Measurements from ENCODE around the gene FOXK1. TPM values are rescaled to one million over a fixed set of nuclear protein-coding genes. Genes with fewer than 3 reads are reported as not detected.

Gene FOXK1
- total and polyA plus RNA-seq, 2 donors (not counting 1 experiment from before 2014, with no cell fraction given) = 5.2 to 26.9 TPM

DNA sequence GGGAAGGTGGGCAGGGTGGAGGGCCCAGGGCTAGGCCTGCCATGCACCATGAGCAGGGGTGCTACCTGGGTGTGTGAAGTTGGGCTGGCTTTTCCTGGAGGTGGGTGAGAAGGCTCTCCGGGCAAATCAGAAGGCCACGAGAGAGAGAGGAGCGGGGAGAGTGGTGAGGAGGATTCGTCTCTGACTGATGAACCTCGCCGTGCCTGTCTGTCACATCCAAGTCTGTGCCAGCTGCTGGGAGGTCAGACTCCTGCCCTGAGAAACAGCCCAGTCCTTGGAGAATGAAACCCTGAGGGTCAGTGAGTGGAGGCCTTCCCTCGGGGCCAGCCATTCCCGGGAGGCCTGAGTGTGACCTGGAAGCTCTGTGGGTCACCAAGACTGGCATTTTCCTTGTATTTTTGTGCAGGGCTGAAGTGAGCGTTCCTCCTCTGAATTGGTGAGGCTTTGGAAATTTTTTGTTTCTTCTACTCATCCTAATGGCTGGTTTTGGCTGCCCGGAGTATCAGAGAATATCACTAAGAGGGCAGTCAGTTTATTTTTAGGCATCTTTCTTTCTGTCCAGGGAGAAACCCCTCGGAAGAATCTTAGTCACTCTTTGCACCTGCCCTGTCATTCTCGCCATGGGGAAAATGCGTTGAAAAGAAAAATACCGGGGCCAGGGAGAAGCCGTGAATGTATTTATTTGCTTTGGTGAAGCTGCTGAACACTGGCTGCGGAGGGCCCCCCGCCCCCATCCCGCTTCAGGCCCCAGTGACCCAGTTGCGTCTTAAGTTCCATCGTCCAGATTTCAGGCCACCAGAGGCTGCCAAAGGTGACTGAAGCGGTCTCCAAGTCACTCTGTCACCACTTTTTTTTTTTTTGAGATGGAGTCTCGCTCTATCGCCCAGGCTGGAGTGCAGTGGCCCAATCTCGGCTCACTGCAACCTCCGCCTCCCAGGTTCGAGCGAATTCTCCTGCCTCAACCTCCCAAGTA is 86.8 kb downstream of the FOXK1 start:
- Histone ChIP-seq H3K4me1 (ENCODE audit: control insufficient read depth, extremely low read depth, insufficient read depth, low read length) (no peaks in the 10 kb centered on the region), H4K20me1 (ENCODE audit: control insufficient read depth, extremely low read depth, insufficient read depth, low read length) (no peaks in the 10 kb centered on the region), H3K4me2 (ENCODE audit: extremely low read depth, insufficient read depth, low read length) (no peak overlapping the region), H3K36me3 (ENCODE audit: control insufficient read depth, insufficient read depth, low read length) (peaks cover 16% of the 10 kb centered on the region), H3K79me2 (ENCODE audit: control insufficient read depth, insufficient read depth, low read length) (no peaks in the 10 kb centered on the region), H3K27me3 (ENCODE audit: control insufficient read depth, insufficient read depth, low read length) (no peaks in the 10 kb centered on the region), H3K9ac (ENCODE audit: insufficient read depth, low read length) (no peak overlapping the region), H3K4me3 (replicated peaks in 1 of 4; ENCODE audit: control extremely low read depth in 1 of 4, insufficient read depth in 1 of 4, low read depth in 3 of 4, low read length in 4 of 4) (no peak overlapping the region), H3K9me3 (ENCODE audit: control insufficient read depth, insufficient read depth, low read depth, low read length) (no peaks in the 10 kb centered on the region), H2AFZ (ENCODE audit: low read length) (no peak overlapping the region), H3K27ac (ENCODE audit: insufficient read depth, low read length) (no peak overlapping the region)
- DNase-seq (ENCODE audit: low read depth in 2 of 2) = no peak
- TF ChIP-seq EZH2 (IDR thresholded peaks at IDR 0.05; ENCODE audit: low read length, missing control alignments) (no peak), CTCF (conservative IDR thresholded peaks at IDR 0.05 in 1 of 2, IDR thresholded peaks at IDR 0.05 in 1 of 2; ENCODE audit: low read depth in 1 of 2, low read length in 2 of 2) (no peak)

DNA sequence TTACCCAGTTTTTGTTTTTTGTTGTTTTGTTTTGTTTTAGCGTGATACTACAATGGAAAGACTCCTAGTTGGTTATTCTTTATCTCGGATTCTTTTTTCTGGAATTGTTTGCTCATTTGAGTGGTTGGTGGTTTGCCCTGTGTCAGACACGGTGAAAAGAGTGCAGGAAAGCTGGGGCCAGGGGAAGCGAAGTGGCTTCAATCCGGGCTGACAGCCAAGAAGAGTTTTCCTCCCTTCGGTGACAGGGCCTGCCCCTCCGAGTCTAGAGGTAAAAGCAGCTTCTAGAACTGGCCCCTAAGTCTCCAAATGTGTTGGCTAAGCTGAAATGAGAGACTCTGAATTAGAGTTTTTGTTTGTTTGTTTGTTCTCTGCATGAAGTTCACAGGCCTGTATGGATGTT is 87.7 kb downstream of the FOXK1 start:
- H4K20me1 ChIP-seq (ENCODE audit: control insufficient read depth, extremely low read depth, insufficient read depth, low read length) = no peaks in the 10 kb centered on the region

More for the DNA sequence above, 87.7 kb downstream of the FOXK1 start:
- Histone ChIP-seq H3K4me3 (replicated peaks in 1 of 4; ENCODE audit: control extremely low read depth in 1 of 4, insufficient read depth in 1 of 4, low read depth in 3 of 4, low read length in 4 of 4) (no peak overlapping the region), H3K27ac (ENCODE audit: insufficient read depth, low read length) (no peak overlapping the region), H3K9ac (ENCODE audit: insufficient read depth, low read length) (no peak overlapping the region), H3K9me3 (ENCODE audit: control insufficient read depth, insufficient read depth, low read depth, low read length) (no peaks in the 10 kb centered on the region), H3K4me2 (ENCODE audit: extremely low read depth, insufficient read depth, low read length) (no peak overlapping the region), H3K79me2 (ENCODE audit: control insufficient read depth, insufficient read depth, low read length) (no peaks in the 10 kb centered on the region), H3K4me1 (ENCODE audit: control insufficient read depth, extremely low read depth, insufficient read depth, low read length) (no peaks in the 10 kb centered on the region), H3K27me3 (ENCODE audit: control insufficient read depth, insufficient read depth, low read length) (no peaks in the 10 kb centered on the region), H3K36me3 (ENCODE audit: control insufficient read depth, insufficient read depth, low read length) (peaks cover 10% of the 10 kb centered on the region), H2AFZ (ENCODE audit: low read length) (no peak overlapping the region)
- peak; percentile 17 to 33 for DNase-seq (ENCODE audit: low read depth in 2 of 2)
- TF ChIP-seq EZH2 (IDR thresholded peaks at IDR 0.05; ENCODE audit: low read length, missing control alignments) (no peak), CTCF (conservative IDR thresholded peaks at IDR 0.05 in 1 of 2, IDR thresholded peaks at IDR 0.05 in 1 of 2; ENCODE audit: low read depth in 1 of 2, low read length in 2 of 2) (no peak)

Measured in fibroblast of lung (primary cell).